Stimulated activated CD8-positive, alpha-beta memory T cell treated with anti-CD3 and anti-CD28 coated beads, Interleukin-12 subunit alpha, Interleukin-12 subunit beta, amount 100 ng/mL, for 24 hours (primary cell): ENCODE data around the gene CNOT3.
"Not testable (repeated sequence)": the region's sequence is repeated elsewhere in the genome, so short reads cannot be mapped to it uniquely, and the experiment has no call there.

Experiments used
- DNase-seq: peaks from one replicate; pipeline ENCODE4 v3.0.0-alpha.2; 2020; ENCODE audit errors: extremely low read depth

CNOT3 gene

GRCh38 chr19:54137699-54138488 lies at the start of gene CNOT3:
Gene CNOT3 (plus strand): TSS chr19:54137762. CDS start chr19:54142979, 5,217 bp downstream.
- no peak for DNase-seq

- DNase-seq: no peak
These were observed 43.0 kb upstream of the CNOT3 start for GRCh38 chr19:54094426-54095000.

- no peak for DNase-seq
These were observed 42.3 kb upstream of the CNOT3 start for GRCh38 chr19:54095136-54095858.

GRCh38 chr19:54095859-54096616 lies 41.5 kb upstream of the CNOT3 start:
- DNase-seq: not testable (repeated sequence)

GRCh38 chr19:54096617-54097106 lies 40.9 kb upstream of the CNOT3 start:
- no peak for DNase-seq

- no peak for DNase-seq
These were observed 38.2 kb upstream of the CNOT3 start for GRCh38 chr19:54099190-54099902.

- not testable (repeated sequence) for DNase-seq
These were observed 37.7 kb upstream of the CNOT3 start for GRCh38 chr19:54099903-54100255.

GRCh38 chr19:54100561-54100960 lies 37.0 kb upstream of the CNOT3 start, which contains the start of gene OSCAR:
Gene OSCAR (minus strand): TSS chr19:54100803. CDS start chr19:54100792, 11 bp downstream.
- DNase-seq: no peak

- DNase-seq: peak; percentile 95
These were observed 35.0 kb upstream of the CNOT3 start, which contains the start of gene NDUFA3 for GRCh38 chr19:54102421-54103169. Gene NDUFA3 (plus strand): TSS chr19:54102855. CDS start chr19:54102879, 24 bp downstream.

- DNase-seq: no peak
These were observed 32.4 kb upstream of the CNOT3 start for GRCh38 chr19:54104998-54105715.

GRCh38 chr19:54105796-54106195 lies 31.8 kb upstream of the CNOT3 start:
- no peak for DNase-seq

GRCh38 chr19:54106716-54107115 lies 30.8 kb upstream of the CNOT3 start:
- DNase-seq: no peak

- DNase-seq: no peak
These were observed 29.6 kb upstream of the CNOT3 start for GRCh38 chr19:54107876-54108490.

- no peak for DNase-seq
These were observed 29.1 kb upstream of the CNOT3 start for GRCh38 chr19:54108496-54108895.

- no peak for DNase-seq
These were observed 27.9 kb upstream of the CNOT3 start for GRCh38 chr19:54109651-54110050.

- no peak for DNase-seq
These were observed 23.0 kb upstream of the CNOT3 start for GRCh38 chr19:54114340-54115108.

- peak; percentile 91 for DNase-seq
These were observed 22.2 kb upstream of the CNOT3 start, which contains the start of the genes PRPF31 and TFPT for GRCh38 chr19:54115109-54116063. Gene PRPF31 (plus strand): TSS chr19:54115754. CDS start chr19:54118279, 2,525 bp downstream. Gene TFPT (minus strand): TSS chr19:54115657. CDS start chr19:54115269, 388 bp downstream.
